ENCODE measurements around the gene FMO1. TPM values are rescaled to one million over a fixed set of nuclear protein-coding genes. Genes with fewer than 3 reads are reported as not detected.
"Not testable (repeated sequence)": the region's sequence is repeated elsewhere in the genome, so short reads cannot be mapped to it uniquely, and the experiment has no call there.

The FMO1 gene
- total and polyA plus RNA-seq, 4 donors: 0.28 to 7.3 (median 0.81) TPM; not detected in 1

DNA sequence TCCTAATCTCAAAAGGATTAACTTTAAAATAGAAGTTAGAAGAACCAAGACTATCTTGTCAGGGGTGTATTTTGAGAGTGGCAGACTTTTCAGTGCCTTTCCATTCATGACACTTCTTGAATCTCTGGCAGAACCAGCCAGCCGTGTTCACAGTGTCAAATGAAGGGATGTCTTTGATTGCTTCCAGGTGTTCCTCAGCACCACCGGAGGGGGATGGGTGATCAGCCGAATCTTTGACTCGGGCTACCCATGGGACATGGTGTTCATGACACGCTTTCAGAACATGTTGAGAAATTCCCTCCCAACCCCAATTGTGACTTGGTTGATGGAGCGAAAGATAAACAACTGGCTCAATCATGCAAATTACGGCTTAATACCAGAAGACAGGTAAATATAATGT is 32.3 kb downstream of the FMO1 start:
- Histone ChIP-seq H3K4me3 (ENCODE audit: low read length in 2 of 2) (no peak overlapping the region), H3K9me3 (ENCODE audit: control insufficient read depth, low read length) (no peaks in the 10 kb centered on the region), H3K4me1 (ENCODE audit: control insufficient read depth in 1 of 2, insufficient read depth in 2 of 2, low read length in 2 of 2) (no peaks in the 10 kb centered on the region), H3K27ac (ENCODE audit: low read depth in 1 of 2, low read length in 2 of 2) (no peak overlapping the region), H3K36me3 (ENCODE audit: control insufficient read depth in 1 of 2, insufficient read depth in 2 of 2, low read length in 1 of 2) (no peaks in the 10 kb centered on the region), H3K27me3 (ENCODE audit: control insufficient read depth in 1 of 2, insufficient read depth in 2 of 2, low read length in 1 of 2) (no peaks in the 10 kb centered on the region)
- ATAC-seq (ENCODE audit: low FRiP score): no peak
- intact Hi-C loops (cut with DNase I): no loop called here
- DNase-seq: no peak
- 62 to 73% methylated on average over 7 of the region's 7 CpGs for WGBS, 2 donors

DNA sequence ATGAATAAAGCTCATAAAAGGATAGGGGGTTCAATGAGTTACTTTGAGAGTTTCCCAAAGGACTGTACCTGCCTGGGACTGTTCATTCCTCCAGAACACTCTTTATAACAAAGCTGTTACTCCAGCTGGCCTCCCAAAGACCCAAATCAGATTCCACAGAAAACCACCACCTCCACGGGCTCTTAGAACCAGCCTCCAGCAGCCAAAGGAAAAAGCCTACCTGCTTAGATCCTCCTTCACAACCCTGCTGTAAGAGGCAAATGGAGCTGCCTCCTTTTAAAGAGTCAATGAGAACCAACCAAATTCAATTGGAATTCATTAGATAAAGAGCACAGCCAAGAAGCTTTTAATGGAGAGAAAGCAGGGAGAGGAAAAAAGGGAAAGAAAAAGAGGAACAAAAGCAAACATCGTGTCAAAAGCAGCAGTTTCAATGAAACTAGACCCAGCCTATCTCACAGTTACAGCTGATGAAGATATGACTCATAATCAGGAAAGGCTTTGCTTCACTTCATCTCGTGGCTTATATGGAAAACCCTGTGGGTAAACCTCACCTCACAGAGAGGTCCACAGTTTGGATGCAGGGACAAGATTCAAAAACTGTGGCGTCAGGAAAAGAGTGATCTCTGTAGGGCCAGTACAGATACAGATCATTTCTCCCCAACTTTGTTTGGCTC is 37.9 kb downstream of the FMO1 start:
- H3K4me1 ChIP-seq (ENCODE audit: control insufficient read depth in 1 of 2, insufficient read depth in 2 of 2, low read length in 2 of 2): no peaks in the 10 kb centered on the region
- intact Hi-C loops (cut with DNase I): no loop called here
- ATAC-seq (ENCODE audit: low FRiP score): no peak
- H3K36me3 ChIP-seq (ENCODE audit: control insufficient read depth in 1 of 2, insufficient read depth in 2 of 2, low read length in 1 of 2): no peaks in the 10 kb centered on the region
- no peaks in the 10 kb centered on the region for H3K9me3 ChIP-seq (ENCODE audit: control insufficient read depth, low read length)
- H3K27me3 ChIP-seq (ENCODE audit: control insufficient read depth in 1 of 2, insufficient read depth in 2 of 2, low read length in 1 of 2): no peaks in the 10 kb centered on the region
- no peak for DNase-seq
- no peak overlapping the region for H3K27ac ChIP-seq (ENCODE audit: low read depth in 1 of 2, low read length in 2 of 2)
- H3K4me3 ChIP-seq (ENCODE audit: low read length in 2 of 2): no peak overlapping the region
- 58 to 61% methylated on average over 4 of the region's 4 CpGs for WGBS, 2 donors

DNA sequence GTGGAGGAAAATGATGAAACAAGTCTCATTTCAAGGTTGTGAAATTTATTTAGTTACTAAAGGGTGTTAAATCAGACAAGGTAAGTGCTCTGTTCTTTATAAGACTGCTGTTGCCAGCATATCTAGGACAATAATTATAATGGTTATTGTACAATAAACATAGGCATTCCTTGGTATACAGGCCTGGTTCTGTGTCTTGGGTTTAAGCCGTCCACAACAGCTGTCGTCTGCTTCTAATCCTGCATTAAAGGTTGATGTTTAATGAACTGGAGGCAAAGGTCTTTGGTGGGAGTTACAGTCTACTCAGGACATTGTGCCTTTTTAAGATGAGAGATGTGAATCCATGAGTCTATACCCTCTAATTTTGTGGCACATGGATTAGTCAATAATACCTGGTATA is 42.3 kb downstream of the FMO1 start:
- Histone ChIP-seq H3K4me3 (ENCODE audit: low read length in 2 of 2) (no peak overlapping the region), H3K27ac (ENCODE audit: low read depth in 1 of 2, low read length in 2 of 2) (no peak overlapping the region), H3K36me3 (ENCODE audit: control insufficient read depth in 1 of 2, insufficient read depth in 2 of 2, low read length in 1 of 2) (no peaks in the 10 kb centered on the region), H3K9me3 (ENCODE audit: control insufficient read depth, low read length) (no peaks in the 10 kb centered on the region), H3K27me3 (ENCODE audit: control insufficient read depth in 1 of 2, insufficient read depth in 2 of 2, low read length in 1 of 2) (no peaks in the 10 kb centered on the region), H3K4me1 (ENCODE audit: control insufficient read depth in 1 of 2, insufficient read depth in 2 of 2, low read length in 2 of 2) (no peaks in the 10 kb centered on the region)
- intact Hi-C loops (cut with DNase I): no loop called here
- WGBS, 2 donors: 82 to 91% methylated on average over 2 of the region's 2 CpGs
- ATAC-seq (ENCODE audit: low FRiP score): no peak
- no peak for DNase-seq

DNA sequence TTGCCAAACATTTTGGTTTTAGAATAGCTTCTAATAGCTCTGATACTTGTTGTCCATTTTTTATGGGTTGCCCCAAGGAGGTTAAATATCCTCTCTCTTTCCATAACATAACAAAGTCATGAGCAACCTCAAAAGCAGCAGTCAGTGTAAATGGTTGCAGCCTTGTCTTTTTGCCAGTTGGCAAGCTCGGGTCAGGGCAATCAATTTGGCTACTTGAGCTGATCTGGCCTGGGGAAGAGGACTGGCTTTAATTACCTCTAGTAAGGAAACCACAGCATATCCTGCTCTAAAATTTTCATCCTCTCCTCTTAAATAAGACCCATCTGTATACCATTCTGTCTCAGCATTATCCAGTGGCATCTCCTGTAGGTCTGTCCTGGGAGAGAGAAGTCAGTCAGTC is 44.5 kb downstream of the FMO1 start:
- intact Hi-C loops (cut with DNase I): no loop called here
- Histone ChIP-seq H3K9me3 (ENCODE audit: control insufficient read depth, low read length) (no peaks in the 10 kb centered on the region), H3K4me3 (ENCODE audit: low read length in 2 of 2) (no peak overlapping the region), H3K27me3 (ENCODE audit: control insufficient read depth in 1 of 2, insufficient read depth in 2 of 2, low read length in 1 of 2) (no peaks in the 10 kb centered on the region), H3K4me1 (ENCODE audit: control insufficient read depth in 1 of 2, insufficient read depth in 2 of 2, low read length in 2 of 2) (no peaks in the 10 kb centered on the region), H3K27ac (ENCODE audit: low read depth in 1 of 2, low read length in 2 of 2) (no peak overlapping the region), H3K36me3 (ENCODE audit: control insufficient read depth in 1 of 2, insufficient read depth in 2 of 2, low read length in 1 of 2) (no peaks in the 10 kb centered on the region)
- no peak for ATAC-seq (ENCODE audit: low FRiP score)
- no peak for DNase-seq
- 52% methylated on average over 1 of the region's 1 CpG for WGBS, 2 donors

DNA sequence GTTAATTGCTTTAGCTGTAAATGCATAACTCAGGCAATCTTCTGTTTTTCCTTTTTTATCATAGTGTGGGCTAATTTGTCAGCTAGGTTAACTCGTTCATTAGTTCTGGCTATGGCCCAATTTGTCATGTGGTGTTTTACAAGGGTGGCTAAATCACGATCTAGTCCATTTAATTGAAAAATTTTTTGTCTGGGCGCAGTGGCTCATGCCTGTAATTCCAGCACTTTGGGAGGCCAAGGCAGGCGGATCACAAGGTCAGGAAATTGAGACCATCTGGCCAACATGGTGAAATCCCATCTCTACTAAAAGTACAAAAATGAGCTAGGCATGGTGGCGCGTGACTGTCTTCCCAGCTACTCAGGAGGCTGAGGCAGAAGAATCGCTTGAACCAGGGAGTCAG is 47.1 kb downstream of the FMO1 start:
- intact Hi-C loops (cut with DNase I): not testable (repeated sequence)

DNA sequence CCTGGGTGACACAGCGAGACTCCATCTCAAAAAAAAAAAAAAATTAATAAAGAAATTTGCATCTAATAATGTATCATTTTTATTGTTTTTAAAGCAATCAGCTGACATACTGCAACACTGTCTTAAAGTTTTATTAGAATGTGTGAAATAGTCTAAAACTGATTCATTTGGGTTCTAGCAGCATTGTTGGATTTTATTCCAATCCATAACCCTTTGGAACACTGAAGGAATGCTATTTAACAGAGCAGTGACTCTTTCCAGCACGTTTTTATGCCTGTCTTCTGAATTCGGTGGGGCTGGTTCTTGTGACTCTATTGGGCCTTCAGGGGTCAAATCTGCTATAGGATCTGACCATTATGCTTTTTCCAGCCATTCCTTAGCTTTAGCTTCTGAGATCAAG is 47.5 kb downstream of the FMO1 start:
- Histone ChIP-seq H3K4me3 (ENCODE audit: low read length in 2 of 2) (no peak overlapping the region), H3K36me3 (ENCODE audit: control insufficient read depth in 1 of 2, insufficient read depth in 2 of 2, low read length in 1 of 2) (no peaks in the 10 kb centered on the region), H3K27me3 (ENCODE audit: control insufficient read depth in 1 of 2, insufficient read depth in 2 of 2, low read length in 1 of 2) (peaks cover 0 to 1% of the 10 kb centered on the region in 2 donors), H3K27ac (ENCODE audit: low read depth in 1 of 2, low read length in 2 of 2) (no peak overlapping the region), H3K4me1 (ENCODE audit: control insufficient read depth in 1 of 2, insufficient read depth in 2 of 2, low read length in 2 of 2) (no peaks in the 10 kb centered on the region), H3K9me3 (ENCODE audit: control insufficient read depth, low read length) (peaks cover 5% of the 10 kb centered on the region)
- no peak for DNase-seq
- no peak for ATAC-seq (ENCODE audit: low FRiP score)
- intact Hi-C loops (cut with DNase I): no loop called here
- 84% methylated on average over 3 of the region's 3 CpGs for WGBS, 2 donors

More for the DNA sequence above, 47.1 kb downstream of the FMO1 start:
- not testable (repeated sequence) for ATAC-seq (ENCODE audit: low FRiP score); H3K9me3 ChIP-seq (ENCODE audit: control insufficient read depth, low read length); H3K4me1 ChIP-seq (ENCODE audit: control insufficient read depth in 1 of 2, insufficient read depth in 2 of 2, low read length in 2 of 2); DNase-seq; H3K4me3 ChIP-seq (ENCODE audit: low read length in 2 of 2); H3K27me3 ChIP-seq (ENCODE audit: control insufficient read depth in 1 of 2, insufficient read depth in 2 of 2, low read length in 1 of 2); H3K27ac ChIP-seq (ENCODE audit: low read depth in 1 of 2, low read length in 2 of 2); H3K36me3 ChIP-seq (ENCODE audit: control insufficient read depth in 1 of 2, insufficient read depth in 2 of 2, low read length in 1 of 2)
- 77 to 78% methylated on average over 7 of the region's 7 CpGs for WGBS, 2 donors

DNA sequence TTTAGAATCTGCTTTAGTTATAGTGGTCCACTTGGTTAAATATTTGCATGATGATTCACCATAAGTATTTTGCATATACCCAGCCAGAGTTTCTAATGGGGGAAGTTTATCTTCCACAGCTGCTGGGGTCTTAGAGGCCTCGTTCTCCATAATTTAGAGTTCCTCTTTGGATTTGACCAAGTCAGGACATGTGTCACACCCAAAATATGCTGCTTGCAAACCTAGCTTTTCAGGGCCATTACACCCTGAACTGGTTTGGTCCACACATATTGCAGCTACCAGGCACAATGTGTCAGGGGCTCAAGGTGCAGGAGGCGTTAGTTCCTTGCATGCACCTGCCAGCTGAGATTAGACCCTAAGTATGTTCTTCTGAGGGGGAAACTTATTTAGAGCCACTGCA is 48.6 kb downstream of the FMO1 start:
- no peaks in the 10 kb centered on the region for H3K4me1 ChIP-seq (ENCODE audit: control insufficient read depth in 1 of 2, insufficient read depth in 2 of 2, low read length in 2 of 2)
- 77 to 80% methylated on average over 2 of the region's 2 CpGs for WGBS, 2 donors
- intact Hi-C loops (cut with DNase I): no loop called here
- H3K4me3 ChIP-seq (ENCODE audit: low read length in 2 of 2): no peak overlapping the region
- H3K27me3 ChIP-seq (ENCODE audit: control insufficient read depth in 1 of 2, insufficient read depth in 2 of 2, low read length in 1 of 2): peaks cover 0 to 1% of the 10 kb centered on the region in 2 donors
- peaks cover 5% of the 10 kb centered on the region for H3K9me3 ChIP-seq (ENCODE audit: control insufficient read depth, low read length)
- no peaks in the 10 kb centered on the region for H3K36me3 ChIP-seq (ENCODE audit: control insufficient read depth in 1 of 2, insufficient read depth in 2 of 2, low read length in 1 of 2)
- ATAC-seq (ENCODE audit: low FRiP score) (no peak), DNase-seq (no peak)
- H3K27ac ChIP-seq (ENCODE audit: low read depth in 1 of 2, low read length in 2 of 2): no peak overlapping the region

DNA sequence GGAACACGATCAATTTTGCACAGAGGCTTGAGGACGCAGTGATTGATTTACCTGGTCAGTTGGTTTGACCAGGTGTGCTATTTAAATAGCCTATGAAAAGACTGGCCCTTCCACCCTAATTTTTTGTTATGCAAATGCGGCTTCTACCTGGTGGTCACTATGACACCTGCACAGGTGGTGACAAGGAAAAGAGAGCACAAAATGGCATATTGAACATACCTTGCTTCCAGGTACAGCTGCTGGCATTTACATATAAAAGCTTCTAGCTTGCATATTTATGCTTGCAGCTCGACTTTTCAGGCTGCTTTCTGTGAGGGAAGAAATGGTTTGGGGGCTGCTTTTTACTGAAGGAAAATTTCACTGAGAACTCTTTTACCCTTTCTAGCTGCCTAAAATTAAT is 50.4 kb downstream of the FMO1 start:
- H3K27ac ChIP-seq (ENCODE audit: low read depth in 1 of 2, low read length in 2 of 2): no peak overlapping the region
- intact Hi-C loops (cut with DNase I): no loop called here
- no peaks in the 10 kb centered on the region for H3K4me1 ChIP-seq (ENCODE audit: control insufficient read depth in 1 of 2, insufficient read depth in 2 of 2, low read length in 2 of 2)
- ATAC-seq (ENCODE audit: low FRiP score): no peak
- H3K9me3 ChIP-seq (ENCODE audit: control insufficient read depth, low read length): peaks cover 5% of the 10 kb centered on the region
- 71 to 73% methylated on average over 4 of the region's 4 CpGs for WGBS, 2 donors
- H3K27me3 ChIP-seq (ENCODE audit: control insufficient read depth in 1 of 2, insufficient read depth in 2 of 2, low read length in 1 of 2): peaks cover 0 to 1% of the 10 kb centered on the region in 2 donors
- DNase-seq: no peak
- H3K4me3 ChIP-seq (ENCODE audit: low read length in 2 of 2): no peak overlapping the region
- no peaks in the 10 kb centered on the region for H3K36me3 ChIP-seq (ENCODE audit: control insufficient read depth in 1 of 2, insufficient read depth in 2 of 2, low read length in 1 of 2)

DNA sequence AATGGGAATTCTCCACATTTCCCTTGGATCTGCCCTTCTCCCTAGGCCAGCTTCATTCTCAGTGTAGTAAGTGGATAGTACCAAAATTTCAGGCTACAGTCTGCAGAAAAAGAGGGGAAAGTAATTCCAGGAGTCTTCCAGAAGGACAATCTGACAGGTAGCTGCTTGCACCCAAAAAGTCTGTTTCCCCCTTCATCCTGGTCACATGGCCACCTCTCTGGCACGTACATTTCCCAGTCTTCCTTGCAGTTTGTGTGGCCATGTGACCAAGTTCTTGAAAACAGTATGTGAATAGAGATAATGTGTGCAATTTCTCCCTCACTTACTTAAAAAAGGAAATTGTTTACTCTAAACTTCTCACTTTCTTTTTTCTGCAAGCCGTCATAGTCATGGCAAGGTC is 51.0 kb downstream of the FMO1 start:
- WGBS, 2 donors: 75 to 83% methylated on average over 2 of the region's 2 CpGs
- ATAC-seq (ENCODE audit: low FRiP score) (no peak), DNase-seq (no peak)
- Histone ChIP-seq H3K9me3 (ENCODE audit: control insufficient read depth, low read length) (peaks cover 5% of the 10 kb centered on the region), H3K27me3 (ENCODE audit: control insufficient read depth in 1 of 2, insufficient read depth in 2 of 2, low read length in 1 of 2) (peaks cover 0 to 1% of the 10 kb centered on the region in 2 donors), H3K4me1 (ENCODE audit: control insufficient read depth in 1 of 2, insufficient read depth in 2 of 2, low read length in 2 of 2) (no peaks in the 10 kb centered on the region), H3K27ac (ENCODE audit: low read depth in 1 of 2, low read length in 2 of 2) (no peak overlapping the region), H3K36me3 (ENCODE audit: control insufficient read depth in 1 of 2, insufficient read depth in 2 of 2, low read length in 1 of 2) (no peaks in the 10 kb centered on the region), H3K4me3 (ENCODE audit: low read length in 2 of 2) (no peak overlapping the region)
- intact Hi-C loops (cut with DNase I): no loop called here
